Keratinocyte (primary cell): ENCODE data around the gene PKN2. TPM values are rescaled to one million over a fixed set of nuclear protein-coding genes. Genes with fewer than 3 reads are reported as not detected.

Experiments used
- DNase-seq: peaks from one replicate; pipeline ENCODE4 v3.0.0-alpha.2; 2011; ENCODE audit warnings: low read depth, missing footprints, low spot score
- FAIRE-seq: peaks from 2 replicates; lab custom pipeline; 2011; peaks lifted over from hg19 to GRCh38; lab: Jason Lieb, UNC
- H2AFZ ChIP-seq: 2 replicates; pipeline ENCODE4 v1.6.0; 2012; ENCODE audit warnings: low read length, control low read depth, inconsistent platforms; ENCODE audit not compliant: control insufficient read depth
- H3K27ac ChIP-seq: 2 replicates; pipeline ENCODE4 v1.5.1; 2011; ENCODE audit warnings: low read length; ENCODE audit not compliant: control insufficient read depth, insufficient read depth
- H3K27me3 ChIP-seq: 3 replicates; pipeline ENCODE4 v1.6.0; 2011; ENCODE audit warnings: low read length; ENCODE audit not compliant: control insufficient read depth, insufficient read depth; ENCODE audit errors: extremely low read depth
- H3K36me3 ChIP-seq, 2 experiments: 2 replicates in 1 of 2; 3 replicates in 1 of 2; pipeline ENCODE4 v1.5.1; 2011; ENCODE audit warnings: low read length in 2 of 2, mild to moderate bottlenecking in 1 of 2; ENCODE audit not compliant: control insufficient read depth in 2 of 2, insufficient read depth in 2 of 2; ENCODE audit errors: extremely low read depth in 1 of 2
- H3K4me1 ChIP-seq: 3 replicates; pipeline ENCODE4 v1.5.1; 2011; ENCODE audit warnings: low read length; ENCODE audit not compliant: control insufficient read depth, insufficient read depth; ENCODE audit errors: extremely low read depth
- H3K4me2 ChIP-seq: 3 replicates; pipeline ENCODE4 v1.6.0; 2011; ENCODE audit warnings: low read depth, low read length; ENCODE audit not compliant: control insufficient read depth, insufficient read depth; ENCODE audit errors: extremely low read depth
- H3K4me3 ChIP-seq, 3 experiments: fragments of 200-600 bp in 1 of 3; sonication (generic) in 1 of 3; 2 replicates in 2 of 3; 3 replicates in 1 of 3; pipeline ENCODE4 v1.5.1; 2011 to 2016; ENCODE audit warnings: low read length in 3 of 3, mild to moderate bottlenecking in 3 of 3, control low read depth in 2 of 3, inconsistent platforms in 1 of 3, low read depth in 1 of 3, mixed read lengths in 1 of 3, mixed run types in 1 of 3, moderate library complexity in 1 of 3; ENCODE audit not compliant: control insufficient read depth in 2 of 3, insufficient read depth in 2 of 3; ENCODE audit errors: extremely low read depth in 1 of 3
- H3K79me2 ChIP-seq: 2 replicates; pipeline ENCODE4 v1.6.0; 2012; ENCODE audit warnings: low read length; ENCODE audit not compliant: control insufficient read depth, insufficient read depth
- H3K9ac ChIP-seq: 3 replicates; pipeline ENCODE4 v1.6.0; 2011; ENCODE audit warnings: low read length; ENCODE audit not compliant: control insufficient read depth, insufficient read depth; ENCODE audit errors: extremely low read depth
- H3K9me1 ChIP-seq: 3 replicates; pipeline ENCODE4 v1.6.0; 2011; ENCODE audit warnings: low read length; ENCODE audit not compliant: control insufficient read depth, insufficient read depth; ENCODE audit errors: extremely low read depth
- H3K9me3 ChIP-seq: 2 replicates; pipeline ENCODE4 v1.5.1; 2012; ENCODE audit warnings: low read depth, low read length; ENCODE audit not compliant: control insufficient read depth
- H4K20me1 ChIP-seq: 3 replicates; pipeline ENCODE4 v1.6.0; 2011; ENCODE audit warnings: low read length; ENCODE audit not compliant: control insufficient read depth, insufficient read depth; ENCODE audit errors: extremely low read depth
- EZH2 ChIP-seq: IDR thresholded peaks from one replicate; pipeline ENCODE4 v1.6.1; 2012; ENCODE audit warnings: inconsistent platforms, mild to moderate bottlenecking, low read length, moderate library complexity
- dilution Hi-C: fragments of 300-500 bp; cut with MboI; formaldehyde crosslinking; loops from one replicate; pipeline ENCODE4 v1.7.0; 2020; ENCODE audit warnings: low sequenced_read_pairs; ENCODE audit not compliant: extremely low pct_ligation_motif_present
- polyA plus RNA-seq, 5 experiments: library from polyadenylated mRNA; depleted of rRNA in 3 of 5; stranded (reverse) in 3 of 5; stranded (forward) in 1 of 5; unstranded in 1 of 5; fragments of >200 nt; gene quantifications; 1 replicate in 1 of 5; 2 replicates in 3 of 5; 3 replicates in 1 of 5; pipeline versions ENCODE4 v1.2.1 to v1.2.3, GENCODE V29; 2011 to 2012; ENCODE audit warnings: missing spikeins in 2 of 5, low read depth in 1 of 5, low replicate concordance in 1 of 5
- TF ChIP-seq, protein P1 (sequence below), 3 experiments: IDR thresholded peaks in 1 of 3; conservative IDR thresholded peaks in 1 of 3; optimal IDR thresholded peaks in 1 of 3; 2 replicates in 2 of 3; 3 replicates in 1 of 3; pipeline versions ENCODE3 to v1.5.1; 2011; ENCODE audit warnings: low read length in 3 of 3, mild to moderate bottlenecking in 3 of 3, moderate library complexity in 2 of 3, control low read depth in 1 of 3, inconsistent platforms in 1 of 3; ENCODE audit not compliant: insufficient read depth in 2 of 3; ENCODE audit errors: extremely low read depth in 1 of 3

The PKN2 gene
- polyA plus RNA-seq, 1 donor (not counting 4 experiments of a cell fraction or from before 2014, with no cell fraction given), result 30.8 TPM

GRCh38 chr1:88727205-88727604 lies 43.1 kb downstream of the PKN2 start:
- FAIRE-seq, result no peak
- H3K79me2 ChIP-seq, result peaks cover 45% of the 10 kb centered on the region

GRCh38 chr1:88729297-88729696 lies 45.2 kb downstream of the PKN2 start:
- no peaks in the 10 kb centered on the region for H3K9me3 ChIP-seq
- peaks cover 4% of the 10 kb centered on the region for H3K9me1 ChIP-seq
- H3K4me2 ChIP-seq, result no peak overlapping the region
- H3K9ac ChIP-seq, result no peak overlapping the region
- H4K20me1 ChIP-seq, result no peaks in the 10 kb centered on the region
- no peak overlapping the region for H3K27ac ChIP-seq
- dilution Hi-C loops, result no loop called here
- no peak for DNase-seq
- TF ChIP-seq, protein P1, sequence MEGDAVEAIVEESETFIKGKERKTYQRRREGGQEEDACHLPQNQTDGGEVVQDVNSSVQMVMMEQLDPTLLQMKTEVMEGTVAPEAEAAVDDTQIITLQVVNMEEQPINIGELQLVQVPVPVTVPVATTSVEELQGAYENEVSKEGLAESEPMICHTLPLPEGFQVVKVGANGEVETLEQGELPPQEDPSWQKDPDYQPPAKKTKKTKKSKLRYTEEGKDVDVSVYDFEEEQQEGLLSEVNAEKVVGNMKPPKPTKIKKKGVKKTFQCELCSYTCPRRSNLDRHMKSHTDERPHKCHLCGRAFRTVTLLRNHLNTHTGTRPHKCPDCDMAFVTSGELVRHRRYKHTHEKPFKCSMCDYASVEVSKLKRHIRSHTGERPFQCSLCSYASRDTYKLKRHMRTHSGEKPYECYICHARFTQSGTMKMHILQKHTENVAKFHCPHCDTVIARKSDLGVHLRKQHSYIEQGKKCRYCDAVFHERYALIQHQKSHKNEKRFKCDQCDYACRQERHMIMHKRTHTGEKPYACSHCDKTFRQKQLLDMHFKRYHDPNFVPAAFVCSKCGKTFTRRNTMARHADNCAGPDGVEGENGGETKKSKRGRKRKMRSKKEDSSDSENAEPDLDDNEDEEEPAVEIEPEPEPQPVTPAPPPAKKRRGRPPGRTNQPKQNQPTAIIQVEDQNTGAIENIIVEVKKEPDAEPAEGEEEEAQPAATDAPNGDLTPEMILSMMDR (optimal IDR thresholded peaks at IDR 0.05 in 1 of 3, IDR thresholded peaks at IDR 0.05 in 1 of 3, conservative IDR thresholded peaks at IDR 0.05 in 1 of 3; ENCODE audit: extremely low read depth in 1 of 3, insufficient read depth in 2 of 3, low read length in 3 of 3), result no peak
- no peak for TF ChIP-seq EZH2
- H3K4me3 ChIP-seq, result no peak overlapping the region
- FAIRE-seq, result no peak
- H3K4me1 ChIP-seq, result peaks cover 8% of the 10 kb centered on the region
- H3K27me3 ChIP-seq, result no peaks in the 10 kb centered on the region
- H3K36me3 ChIP-seq, result peaks cover 2 to 3% of the 10 kb centered on the region in 2 experiments
- H3K79me2 ChIP-seq, result peaks cover 52% of the 10 kb centered on the region
- H2AFZ ChIP-seq, result no peak overlapping the region

More at GRCh38 chr1:88727205-88727604, 43.1 kb downstream of the PKN2 start:
- dilution Hi-C loops, result no loop called here
- peaks cover 8% of the 10 kb centered on the region for H3K4me1 ChIP-seq
- no peaks in the 10 kb centered on the region for H3K9me3 ChIP-seq
- no peak overlapping the region for H3K4me3 ChIP-seq
- DNase-seq, result no peak
- H3K27me3 ChIP-seq, result no peaks in the 10 kb centered on the region
- H3K4me2 ChIP-seq, result no peak overlapping the region
- no peak overlapping the region for H3K9ac ChIP-seq
- TF ChIP-seq EZH2, result no peak
- TF ChIP-seq, protein P1 (optimal IDR thresholded peaks at IDR 0.05 in 1 of 3, IDR thresholded peaks at IDR 0.05 in 1 of 3, conservative IDR thresholded peaks at IDR 0.05 in 1 of 3; ENCODE audit: extremely low read depth in 1 of 3, insufficient read depth in 2 of 3, low read length in 3 of 3), result no peak
- H3K36me3 ChIP-seq, result peaks cover 2 to 3% of the 10 kb centered on the region in 2 experiments
- no peaks in the 10 kb centered on the region for H4K20me1 ChIP-seq
- H3K9me1 ChIP-seq, result peaks cover 4% of the 10 kb centered on the region
- H2AFZ ChIP-seq, result no peak overlapping the region
- H3K27ac ChIP-seq, result no peak overlapping the region
